K562 (cell line): Measurements from ENCODE around the gene GLRX5. TPM values are rescaled to one million over a fixed set of nuclear protein-coding genes. Genes with fewer than 3 reads are reported as not detected.

Experiments used
- ATAC-seq: fragments of 200-7000 bp; cut with Tn5 transposase; 3 replicates; pipeline ENCODE4 v1.9.1; 2020; ENCODE audit warnings: moderate library complexity
- BruUV-seq: library from RNA; stranded (reverse); fragments of 400-500 nt; replicated peaks from 2 replicates; lab custom pipeline; 2021; lab: Mats Ljungman, UMichigan
- CTCF ChIA-PET: fragments of 300-600 bp; formaldehyde crosslinking; extraction: SDS; loops from one replicate; lab custom pipeline; 2021; ENCODE audit warnings: low intra/inter-chr PET ratio; lab: Yijun Ruan, JAX
- POLR2A ChIA-PET: fragments of 300-600, 350-650 bp; sonication (Branson Sonifier 250); formaldehyde crosslinking; extraction: SDS; loops from one replicate; lab custom pipeline; 2021; ENCODE audit warnings: antibody characterized with exemption, inconsistent platforms; lab: Yijun Ruan, JAX
- DNase-seq, 4 experiments: peaks; one replicate each; pipeline versions ENCODE4 v3.0.0 to v3.0.0-alpha.2; 2011 to 2018; ENCODE audit warnings: low spot score in 3 of 4, mixed read lengths in 3 of 4; ENCODE audit errors: extremely low read depth in 1 of 4
- FAIRE-seq: peaks from 2 replicates; lab custom pipeline; 2011; peaks lifted over from hg19 to GRCh38; lab: Jason Lieb, UNC
- H2AFZ ChIP-seq: 2 replicates; pipeline ENCODE4 v1.6.0; 2011; ENCODE audit warnings: low read depth, low read length, control low read depth, inconsistent platforms
- H3K27ac ChIP-seq: fragments of 200-600 bp; 3 replicates; pipeline ENCODE4 v1.8.0; 2011; ENCODE audit warnings: low read depth, mild to moderate bottlenecking, control low read depth, inconsistent platforms, low read length, moderate library complexity, mixed read lengths; ENCODE audit errors: extremely low read depth
- H3K27me3 ChIP-seq, 2 experiments: fragments of 300-600 bp in 1 of 2; 2 replicates in 1 of 2; 3 replicates in 1 of 2; pipeline versions ENCODE4 v1.6.0 to v1.8.0; 2011; ENCODE audit warnings: inconsistent platforms in 2 of 2, low read length in 2 of 2, mild to moderate bottlenecking in 1 of 2, mixed read lengths in 1 of 2, moderate library complexity in 1 of 2; ENCODE audit not compliant: control insufficient read depth in 2 of 2, insufficient read depth in 2 of 2
- H3K36me3 ChIP-seq: fragments of 300-600 bp; 3 replicates; pipeline ENCODE4 v1.8.0; 2011; ENCODE audit warnings: mild to moderate bottlenecking, low read length, inconsistent platforms; ENCODE audit not compliant: control insufficient read depth, insufficient read depth
- H3K4me1 ChIP-seq, 2 experiments: fragments of 200-600 bp in 1 of 2; replicated peaks in 1 of 2; 2 replicates in 1 of 2; 3 replicates in 1 of 2; pipeline versions ENCODE4 v1.5.1 to v1.8.0; 2011; ENCODE audit warnings: inconsistent platforms in 2 of 2, low read length in 2 of 2, mild to moderate bottlenecking in 1 of 2, mixed read lengths in 1 of 2, moderate library complexity in 1 of 2; ENCODE audit not compliant: control insufficient read depth in 2 of 2, insufficient read depth in 2 of 2
- H3K4me2 ChIP-seq: 2 replicates; pipeline ENCODE4 v1.6.1; 2011; ENCODE audit warnings: low read length, control low read depth, inconsistent platforms, mixed read lengths; ENCODE audit not compliant: insufficient read depth
- H3K4me3 ChIP-seq: fragments of 200-600 bp; sonication (generic), shearing (Covaris generic); 2 replicates; pipeline ENCODE4 v1.5.1; 2016; ENCODE audit warnings: control low read depth, inconsistent platforms
- H3K79me2 ChIP-seq: fragments of 200-600 bp; 3 replicates; pipeline ENCODE4 v1.8.0; 2011; ENCODE audit warnings: low read length, inconsistent platforms; ENCODE audit not compliant: control insufficient read depth, insufficient read depth
- H3K9ac ChIP-seq, 2 experiments: 2 replicates each; pipeline versions ENCODE4 v1.6.0 to v1.6.1; 2011; ENCODE audit warnings: low read depth in 2 of 2, low read length in 2 of 2, control low read depth in 1 of 2, inconsistent platforms in 1 of 2, mild to moderate bottlenecking in 1 of 2, mixed read lengths in 1 of 2; ENCODE audit not compliant: insufficient read depth in 1 of 2
- H3K9me1 ChIP-seq: one replicate; pipeline ENCODE4 v1.6.0; 2011; ENCODE audit warnings: inconsistent platforms, mild to moderate bottlenecking, low read length, moderate library complexity; ENCODE audit not compliant: control insufficient read depth, insufficient read depth
- H3K9me3 ChIP-seq: replicated peaks from 2 replicates; pipeline ENCODE4 v1.5.1; 2011; ENCODE audit warnings: low read depth, low read length, inconsistent platforms; ENCODE audit not compliant: control insufficient read depth, insufficient read depth
- H4K20me1 ChIP-seq: replicated peaks from 2 replicates; pipeline ENCODE4 v1.6.1; 2011; ENCODE audit warnings: low read length, inconsistent platforms, mixed read lengths; ENCODE audit not compliant: control insufficient read depth, insufficient read depth
- DIDO1 ChIP-seq: fragments of 450-650 bp; IDR thresholded peaks from 2 replicates; pipeline ENCODE4 v1.6.1; 2016; ENCODE audit warnings: low read depth, missing biosample characterization, missing genetic modification characterization
- DNMT1 ChIP-seq: fragments of 450-650 bp; IDR thresholded peaks from 2 replicates; pipeline ENCODE4 v1.6.1; 2016; ENCODE audit warnings: antibody characterized with exemption, mild to moderate bottlenecking
- ELF2 ChIP-seq: fragments of 250-450 bp; sonication (Bioruptor Pico); IDR thresholded peaks from 2 replicates; pipeline ENCODE4 v1.5.0; 2021; ENCODE audit warnings: mild to moderate bottlenecking
- JUN ChIP-seq, 2 experiments: sonication (generic) in 1 of 2; formaldehyde crosslinking in 1 of 2; IDR thresholded peaks; 2 replicates each; pipeline versions ENCODE4 v1.6.1 to v1.8.0; 2012 to 2022; ENCODE audit warnings: borderline replicate concordance in 2 of 2, mild to moderate bottlenecking in 2 of 2, improper control_type of control experiment in 1 of 2, low read depth in 1 of 2, low read length in 1 of 2, missing genetic modification reagents in 1 of 2
- MIER1 ChIP-seq: fragments of 450-650 bp; IDR thresholded peaks from 2 replicates; pipeline ENCODE4 v1.6.1; 2016; ENCODE audit warnings: antibody characterized with exemption, mild to moderate bottlenecking, low read depth
- SMARCB1 ChIP-seq: IDR thresholded peaks from 2 replicates; pipeline ENCODE4 v1.6.1; 2011; ENCODE audit warnings: improper control_type of control experiment, low read depth; ENCODE audit not compliant: insufficient read length
- TCFL5 ChIP-seq: fragments of 250-450 bp; sonication (Bioruptor Pico); conservative IDR thresholded peaks from 2 replicates; pipeline ENCODE4 v1.6.1; 2021; ENCODE audit warnings: mild to moderate bottlenecking, moderate library complexity, matching md5 sums
- WGBS: fragments of 100-300 bp; shearing (Covaris generic); methylation state at CpG from one replicate; pipeline ENCODE4 v1.1.6; 2016; ENCODE audit warnings: low coverage, mixed read lengths; ENCODE audit not compliant: insufficient coverage; ENCODE audit errors: missing lambda C conversion rate; 5-methylcytosine and 5-hydroxymethylcytosine counted together
- in situ Hi-C: fragments of 300-500 bp; cut with MboI; formaldehyde crosslinking; loops from 4 replicates; pipeline ENCODE4 v1.15.0; 2018; ENCODE audit warnings: inconsistent platforms, mixed read lengths
- intact Hi-C: fragments of 100-400 bp; cut with micrococcal nuclease; formaldehyde crosslinking; loops from 2 replicates; pipeline ENCODE4 v1.14.2; 2022
- polyA plus RNA-seq, 8 experiments: library from polyadenylated mRNA; depleted of rRNA in 4 of 8; stranded (reverse) in 5 of 8; unstranded in 3 of 8; fragments of >200 nt; fragmentation: Nextera tagmentation in 2 of 8; fragmentation: Illumina TruSeq in 1 of 8; extraction: Ambion mirVana in 2 of 8; extraction: Trizol in 1 of 8; gene quantifications; 2 replicates each; pipeline versions ENCODE4 v1.2.1 to v1.2.3, GENCODE V29; 2011 to 2014; ENCODE audit warnings: inconsistent platforms in 1 of 8, missing spikeins in 1 of 8
- total RNA-seq, 7 experiments: library from RNA; depleted of rRNA in 6 of 7; stranded (reverse); fragments of >200 nt in 6 of 7; fragmentation: Illumina TruSeq in 2 of 7; extraction: Trizol in 2 of 7; gene quantifications; 2 replicates each; pipeline versions ENCODE4 v1.2.1 to v1.2.3, GENCODE V29; 2011 to 2021; ENCODE audit warnings: low replicate concordance in 1 of 7
- TF ChIP-seq, protein P1 (sequence below): sonication (generic); formaldehyde crosslinking; IDR thresholded peaks from 2 replicates; pipeline ENCODE4 v1.8.1; 2022; ENCODE audit warnings: missing genetic modification reagents
- TF ChIP-seq, protein P2 (sequence below): fragments of 150-350 bp; IDR thresholded peaks from 2 replicates; pipeline ENCODE4 v1.6.1; 2014; ENCODE audit warnings: low read depth, mild to moderate bottlenecking, low read length, borderline replicate concordance

Gene GLRX5
- total and polyA plus RNA-seq, 9 of the 15 experiments (the other 6 are each of a cell fraction or from before 2014, with no cell fraction given): 16.7 to 96.8 (median 66.8) TPM

DNA sequence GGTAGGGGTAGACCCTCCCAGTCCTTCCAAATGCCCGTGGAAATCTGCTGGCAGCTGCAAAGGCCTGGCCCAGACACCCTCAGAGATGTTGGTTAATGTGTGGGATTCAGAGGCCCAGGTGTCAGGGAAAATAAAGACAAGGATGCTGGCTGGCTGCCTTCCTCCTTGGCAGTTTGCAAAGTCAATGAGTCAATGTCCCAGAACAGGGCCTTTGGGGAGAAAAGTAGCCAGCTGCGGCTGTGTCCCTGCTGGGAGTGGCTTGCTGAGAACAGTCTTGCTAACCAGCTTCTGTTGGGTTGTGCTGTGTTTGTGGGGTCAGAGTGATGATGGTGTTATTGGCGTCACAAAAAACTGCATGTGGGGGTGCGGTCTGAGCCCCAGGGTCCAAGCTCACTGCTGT, 29.2 kb downstream of the GLRX5 start:
- POLR2A ChIA-PET: no interaction called here
- no peaks in the 10 kb centered on the region for H3K79me2 ChIP-seq
- ATAC-seq: no peak
- H2AFZ ChIP-seq: no peak overlapping the region
- no TSS peak for BruUV-seq
- intact Hi-C loops: loop anchor here (5.0 to 10.0 kb wide), 4 partner anchors 43 to 861 kb away; partner anchors contain the start of gene TCL1B
- H3K27ac ChIP-seq: no peak overlapping the region
- H3K27me3 ChIP-seq: 0 out of 5 replicates have a peak, but pooled peaks cover 0 to 12% of the 10 kb centered on the region in 2 experiments
- H4K20me1 ChIP-seq: no peaks in the 10 kb centered on the region
- H3K36me3 ChIP-seq: no peaks in the 10 kb centered on the region
- H3K9me3 ChIP-seq: no peaks in the 10 kb centered on the region
- H3K9me1 ChIP-seq: no peaks in the 10 kb centered on the region
- H3K4me1 ChIP-seq: no peaks in the 10 kb centered on the region; a peak in 1 of 5 replicates
- CTCF ChIA-PET: no interaction called here
- WGBS: 4% methylated on average over 4 of the region's 4 CpGs
- FAIRE-seq: no peak
- in situ Hi-C loops: loop anchor here (25.0 kb wide), 2 partner anchors 698 to 848 kb away; partner anchors contain the start of gene BDKRB1
- H3K4me2 ChIP-seq: no peak overlapping the region
- no peak overlapping the region for H3K4me3 ChIP-seq
- DNase-seq: no peak
- no peak for TF ChIP-seq DIDO1 (tag)
- no peak overlapping the region for H3K9ac ChIP-seq

DNA sequence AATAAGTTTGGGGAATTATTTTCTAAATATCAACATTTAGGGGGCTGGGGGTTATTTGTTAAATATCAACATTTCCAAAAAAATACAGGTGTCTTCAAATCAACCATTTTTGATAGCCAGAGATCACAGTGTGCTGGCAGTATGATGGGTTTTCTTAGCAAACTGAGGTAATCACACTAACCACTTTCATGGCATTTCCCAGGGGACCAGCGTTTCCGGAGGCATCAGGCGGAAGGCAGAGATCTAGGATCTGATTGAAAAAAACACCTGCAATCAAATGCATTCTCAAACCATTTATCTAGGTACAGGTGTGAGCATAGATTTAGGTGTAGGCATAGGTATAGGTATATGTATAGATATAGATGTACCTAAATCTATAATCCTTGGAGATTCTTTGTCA, 34.6 kb downstream of the GLRX5 start:
- DNase-seq (no peak), ATAC-seq (no peak), FAIRE-seq (no peak)
- H2AFZ ChIP-seq: no peak overlapping the region
- intact Hi-C loops (loop anchor here (10.0 kb wide), 3 partner anchors 115 to 855 kb away; partner anchors contain the start of gene TCL1B), in situ Hi-C loops (loop anchor here (5.0 to 25.0 kb wide), 4 partner anchors 203 to 843 kb away; partner anchors contain the start of gene BDKRB1)
- ChIA-PET CTCF (no interaction called here), POLR2A (no interaction called here)
- no peak overlapping the region for H3K4me3 ChIP-seq
- no peaks in the 10 kb centered on the region for H3K36me3 ChIP-seq
- no peak overlapping the region for H3K4me2 ChIP-seq
- no peaks in the 10 kb centered on the region for H3K9me1 ChIP-seq
- 0% methylated on average over 3 of the region's 3 CpGs for WGBS
- H3K79me2 ChIP-seq: no peaks in the 10 kb centered on the region
- no peak overlapping the region for H3K9ac ChIP-seq
- no peaks in the 10 kb centered on the region for H4K20me1 ChIP-seq
- H3K27ac ChIP-seq: no peak overlapping the region
- TF ChIP-seq MIER1: no peak
- TF ChIP-seq DNMT1: no peak
- TF ChIP-seq ELF2 (CRISPR knock-in tag): no peak
- no peak for TF ChIP-seq JUN (IDR thresholded peaks at IDR 0.05; ENCODE audit: borderline replicate concordance, low read depth, low read length)
- TF ChIP-seq JUN (CRISPR knock-in tag; IDR thresholded peaks at IDR 0.05; ENCODE audit: borderline replicate concordance): no peak
- TF ChIP-seq TCFL5 (CRISPR knock-in tag): no peak
- TF ChIP-seq SMARCB1: no peak
- TF ChIP-seq, protein P1, sequence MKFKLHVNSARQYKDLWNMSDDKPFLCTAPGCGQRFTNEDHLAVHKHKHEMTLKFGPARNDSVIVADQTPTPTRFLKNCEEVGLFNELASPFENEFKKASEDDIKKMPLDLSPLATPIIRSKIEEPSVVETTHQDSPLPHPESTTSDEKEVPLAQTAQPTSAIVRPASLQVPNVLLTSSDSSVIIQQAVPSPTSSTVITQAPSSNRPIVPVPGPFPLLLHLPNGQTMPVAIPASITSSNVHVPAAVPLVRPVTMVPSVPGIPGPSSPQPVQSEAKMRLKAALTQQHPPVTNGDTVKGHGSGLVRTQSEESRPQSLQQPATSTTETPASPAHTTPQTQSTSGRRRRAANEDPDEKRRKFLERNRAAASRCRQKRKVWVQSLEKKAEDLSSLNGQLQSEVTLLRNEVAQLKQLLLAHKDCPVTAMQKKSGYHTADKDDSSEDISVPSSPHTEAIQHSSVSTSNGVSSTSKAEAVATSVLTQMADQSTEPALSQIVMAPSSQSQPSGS (CRISPR knock-in tag): no peak
- TF ChIP-seq, protein P2, sequence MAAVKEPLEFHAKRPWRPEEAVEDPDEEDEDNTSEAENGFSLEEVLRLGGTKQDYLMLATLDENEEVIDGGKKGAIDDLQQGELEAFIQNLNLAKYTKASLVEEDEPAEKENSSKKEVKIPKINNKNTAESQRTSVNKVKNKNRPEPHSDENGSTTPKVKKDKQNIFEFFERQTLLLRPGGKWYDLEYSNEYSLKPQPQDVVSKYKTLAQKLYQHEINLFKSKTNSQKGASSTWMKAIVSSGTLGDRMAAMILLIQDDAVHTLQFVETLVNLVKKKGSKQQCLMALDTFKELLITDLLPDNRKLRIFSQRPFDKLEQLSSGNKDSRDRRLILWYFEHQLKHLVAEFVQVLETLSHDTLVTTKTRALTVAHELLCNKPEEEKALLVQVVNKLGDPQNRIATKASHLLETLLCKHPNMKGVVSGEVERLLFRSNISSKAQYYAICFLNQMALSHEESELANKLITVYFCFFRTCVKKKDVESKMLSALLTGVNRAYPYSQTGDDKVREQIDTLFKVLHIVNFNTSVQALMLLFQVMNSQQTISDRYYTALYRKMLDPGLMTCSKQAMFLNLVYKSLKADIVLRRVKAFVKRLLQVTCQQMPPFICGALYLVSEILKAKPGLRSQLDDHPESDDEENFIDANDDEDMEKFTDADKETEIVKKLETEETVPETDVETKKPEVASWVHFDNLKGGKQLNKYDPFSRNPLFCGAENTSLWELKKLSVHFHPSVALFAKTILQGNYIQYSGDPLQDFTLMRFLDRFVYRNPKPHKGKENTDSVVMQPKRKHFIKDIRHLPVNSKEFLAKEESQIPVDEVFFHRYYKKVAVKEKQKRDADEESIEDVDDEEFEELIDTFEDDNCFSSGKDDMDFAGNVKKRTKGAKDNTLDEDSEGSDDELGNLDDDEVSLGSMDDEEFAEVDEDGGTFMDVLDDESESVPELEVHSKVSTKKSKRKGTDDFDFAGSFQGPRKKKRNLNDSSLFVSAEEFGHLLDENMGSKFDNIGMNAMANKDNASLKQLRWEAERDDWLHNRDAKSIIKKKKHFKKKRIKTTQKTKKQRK: no peak
- H3K27me3 ChIP-seq: no peaks in the 10 kb centered on the region
- H3K9me3 ChIP-seq: no peaks in the 10 kb centered on the region
- no peaks in the 10 kb centered on the region for H3K4me1 ChIP-seq
- BruUV-seq: no TSS peak
